CD4-positive, alpha-beta T cell treated with Interleukin-17A for 1 hour (primary cell): ENCODE data around the gene NEDD4L.
"Not testable (repeated sequence)": the region's sequence is repeated elsewhere in the genome, so short reads cannot be mapped to it uniquely, and the experiment has no call there.

Experiments used
- DNase-seq: peaks from one replicate; pipeline ENCODE4 v3.0.0-alpha.2; 2020

The NEDD4L gene

GRCh38 chr18:58407649-58408407 is 363.8 kb downstream of the NEDD4L start:
- no peak for DNase-seq

GRCh38 chr18:58408665-58409064 is 364.6 kb downstream of the NEDD4L start:
- no peak for DNase-seq

- no peak for DNase-seq
Observed at GRCh38 chr18:58409802-58410445, 365.9 kb downstream of the NEDD4L start.

- DNase-seq, result no peak
Observed at GRCh38 chr18:58411323-58411722, 367.3 kb downstream of the NEDD4L start.

- DNase-seq, result no peak
Observed at GRCh38 chr18:58412844-58413666, 369.0 kb downstream of the NEDD4L start.

DNA sequence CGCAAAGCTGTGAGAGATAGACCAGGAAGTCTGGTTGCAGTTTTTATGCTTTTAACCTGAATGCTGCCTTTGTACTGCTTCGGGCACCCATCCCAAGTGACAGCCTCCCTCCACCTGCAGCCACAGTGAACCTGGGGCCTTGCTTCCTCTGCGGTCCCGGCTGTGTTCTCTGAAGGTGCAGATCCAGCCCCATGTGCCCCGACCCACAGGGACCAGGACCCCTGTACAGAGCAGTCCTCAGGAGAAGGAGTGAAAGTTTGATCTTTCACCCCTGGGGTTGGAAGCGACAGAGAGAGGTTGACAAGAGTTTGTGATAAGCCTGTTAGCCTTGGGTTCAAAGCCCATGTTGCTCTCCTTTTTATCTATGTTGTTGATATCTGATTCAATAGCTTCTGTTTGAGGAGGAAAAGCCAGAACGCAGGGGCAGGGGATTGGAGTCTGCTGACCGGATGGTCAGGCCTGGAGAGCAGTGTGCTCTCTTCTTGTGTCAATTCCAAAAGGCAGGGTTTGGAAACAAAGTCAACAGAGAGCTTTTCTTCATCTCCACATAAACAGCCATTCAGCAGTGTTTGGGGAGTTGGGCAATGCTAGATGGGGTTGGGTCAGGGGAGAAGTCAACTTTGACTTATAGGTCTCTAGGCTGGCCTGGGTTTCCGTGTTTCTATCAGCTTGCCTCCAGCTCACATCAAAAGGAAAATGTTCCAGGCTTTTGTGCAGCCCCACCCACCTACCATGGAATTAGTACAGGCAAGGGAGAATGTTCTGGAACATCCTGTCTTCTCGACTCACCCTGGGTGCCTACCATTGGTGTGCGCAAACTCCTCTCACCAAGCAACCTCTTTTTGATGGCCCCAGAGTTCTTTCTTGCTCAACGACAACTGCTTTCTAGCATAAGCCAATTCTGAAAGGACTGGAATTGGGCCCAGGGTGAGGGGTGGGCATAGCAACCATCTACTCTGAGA is 369.9 kb downstream of the NEDD4L start:
- no peak for DNase-seq

- no peak for DNase-seq
Observed at GRCh38 chr18:58416014-58416703, 372.1 kb downstream of the NEDD4L start.

DNA sequence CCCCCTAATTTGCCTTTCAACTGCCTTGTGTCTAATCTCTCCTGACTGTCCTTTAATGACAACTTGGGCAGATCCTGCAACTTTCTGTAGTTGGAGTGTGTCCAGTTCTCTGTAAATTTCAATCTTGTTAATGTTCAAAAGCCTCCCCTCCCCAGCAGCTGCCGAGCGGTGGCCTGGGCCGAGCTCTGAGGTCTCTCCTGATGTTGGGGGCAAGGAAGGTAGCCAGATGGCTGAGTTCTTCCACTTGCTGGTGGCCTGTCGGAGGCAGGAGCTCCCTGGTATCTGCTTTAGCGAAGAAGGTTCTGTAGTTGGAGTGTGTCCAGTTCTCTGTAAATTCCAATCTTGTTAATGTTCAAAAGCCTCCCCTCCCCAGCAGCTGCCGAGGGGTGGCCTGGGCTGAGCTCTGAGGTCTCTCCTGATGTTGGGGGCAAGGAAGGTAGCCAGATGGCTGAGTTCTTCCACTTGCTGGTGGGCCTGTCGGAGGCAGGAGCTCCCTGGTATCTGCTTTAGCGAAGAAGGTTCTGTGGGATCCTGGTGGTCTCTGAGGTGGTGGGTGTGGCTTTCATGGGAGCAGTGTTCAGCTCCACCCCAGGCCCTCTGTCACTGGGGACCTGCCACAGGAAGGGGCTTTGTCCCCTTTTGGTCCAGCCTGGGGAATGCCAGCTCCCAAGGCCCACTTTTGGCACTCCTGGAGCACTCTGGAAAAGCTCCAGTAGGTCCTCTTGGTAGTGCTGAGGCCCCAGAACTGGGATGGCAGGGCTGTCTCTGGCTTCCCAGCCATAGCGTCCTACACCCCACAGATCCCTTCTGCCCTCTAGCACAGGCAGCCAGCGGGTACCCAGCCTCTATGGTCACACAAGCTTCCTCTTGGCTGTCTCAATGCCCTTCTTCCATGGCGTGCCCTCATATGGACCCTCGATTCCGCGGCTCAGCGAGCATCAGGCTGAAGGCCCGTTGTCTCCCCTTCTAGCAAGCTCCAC is 373.0 kb downstream of the NEDD4L start:
- DNase-seq, result no peak

DNA sequence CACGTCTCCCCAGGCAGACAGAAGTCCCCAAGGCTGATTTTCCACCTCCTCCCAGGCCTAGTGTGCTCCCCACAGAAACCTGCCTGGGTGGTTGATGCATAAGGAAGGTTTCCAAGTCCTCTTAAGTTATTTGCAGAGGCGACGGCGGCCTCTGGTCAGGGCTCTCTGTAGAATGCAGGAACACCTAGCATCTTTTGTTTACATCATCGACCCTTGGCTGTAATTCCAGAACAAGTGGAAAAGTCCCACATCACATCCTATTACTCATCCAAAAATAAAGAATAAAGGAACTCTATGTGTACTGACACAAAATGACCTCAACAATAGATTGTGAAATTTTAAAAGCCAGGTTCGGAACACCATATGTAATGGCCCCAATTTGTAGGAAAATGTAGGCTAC is 373.7 kb downstream of the NEDD4L start:
- no peak for DNase-seq

- no peak for DNase-seq
Observed at GRCh38 chr18:58418361-58418760, 374.3 kb downstream of the NEDD4L start.

DNA sequence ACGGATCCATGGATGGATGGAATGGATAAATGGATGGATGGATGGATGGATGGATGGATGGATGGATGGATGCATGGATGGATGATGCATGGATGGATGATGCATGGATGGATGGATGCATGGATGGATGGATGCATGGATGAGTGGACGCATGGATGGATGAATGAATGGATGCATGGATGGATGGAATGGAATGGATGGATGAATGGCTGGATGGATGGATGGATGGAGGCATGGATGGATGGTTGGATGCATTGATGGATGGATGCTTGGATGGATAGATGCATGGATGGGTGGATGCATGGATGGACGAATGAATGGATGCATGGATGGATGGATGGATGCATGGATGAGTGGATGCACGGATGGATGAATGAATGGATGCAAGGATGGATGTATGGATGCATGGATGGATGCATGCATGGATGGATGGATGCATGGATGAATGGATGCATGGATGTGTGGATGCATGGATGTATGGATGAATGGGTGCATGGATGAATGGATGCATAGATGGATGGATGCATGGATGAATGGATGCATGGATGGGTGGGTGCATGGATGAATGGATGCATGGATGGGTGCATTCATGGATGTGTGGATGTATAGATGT is 375.7 kb downstream of the NEDD4L start:
- no peak for DNase-seq

DNA sequence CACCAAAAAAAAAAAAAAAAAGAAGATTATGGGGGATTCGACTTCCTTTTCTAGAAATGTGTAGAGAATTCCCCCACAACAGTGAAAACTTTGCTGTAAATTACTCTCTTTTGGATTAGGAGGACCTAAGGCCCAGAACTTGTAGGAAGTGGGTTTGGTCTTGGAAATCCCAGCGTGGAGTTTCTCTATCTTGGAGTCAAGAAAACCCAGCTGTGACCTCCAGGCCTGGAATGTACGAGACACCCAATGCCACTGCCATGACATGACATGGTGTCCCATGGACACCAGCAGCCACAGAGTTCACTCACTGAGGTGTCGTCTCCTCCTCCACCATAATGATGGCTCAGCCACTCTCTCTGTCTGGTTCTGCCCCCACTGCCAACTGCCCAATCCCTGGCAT is 382.6 kb downstream of the NEDD4L start:
- DNase-seq, result no peak

DNA sequence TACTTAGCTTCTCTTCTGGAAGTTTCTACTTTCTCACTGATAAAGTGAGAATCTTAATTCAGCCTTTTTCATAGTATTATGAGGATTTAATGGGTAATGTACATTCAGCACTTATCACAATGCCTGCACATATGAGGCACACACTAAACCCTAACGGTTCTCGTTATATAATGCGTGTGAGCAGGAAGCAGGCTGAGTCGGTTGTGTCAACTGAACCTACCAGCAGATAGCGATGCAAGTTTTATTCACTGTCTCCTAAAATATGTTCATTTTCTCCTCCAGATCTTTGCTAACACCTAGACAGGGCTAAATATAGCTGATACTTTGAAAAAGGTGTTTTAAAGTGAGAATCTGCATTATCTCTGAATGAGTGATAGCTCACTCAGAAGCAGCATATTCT is 383.3 kb downstream of the NEDD4L start:
- no peak for DNase-seq

- no peak for DNase-seq
Observed at GRCh38 chr18:58429442-58429841, 385.4 kb downstream of the NEDD4L start.

DNA sequence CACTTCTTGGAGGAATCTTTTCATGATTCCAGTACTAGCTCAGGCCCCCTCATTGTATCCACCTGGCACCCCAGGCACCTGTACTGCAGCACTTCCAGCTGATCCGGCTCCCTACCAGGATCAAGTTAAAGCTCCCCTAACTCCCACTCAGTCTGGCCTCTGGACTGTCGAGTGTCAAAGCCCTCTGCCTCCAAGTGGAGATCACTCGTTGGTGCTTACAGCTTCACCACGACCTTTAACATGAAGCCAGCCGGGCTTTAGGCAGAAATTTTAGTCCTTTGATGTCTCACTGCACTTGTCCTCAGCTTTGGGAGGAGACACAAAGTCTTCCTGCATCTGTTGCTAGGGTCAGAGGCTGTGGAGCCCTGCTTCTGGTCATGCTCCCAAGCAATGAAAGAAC is 387.2 kb downstream of the NEDD4L start:
- no peak for DNase-seq

GRCh38 chr18:58432050-58432727 is 388.2 kb downstream of the NEDD4L start:
- DNase-seq, result no peak

DNA sequence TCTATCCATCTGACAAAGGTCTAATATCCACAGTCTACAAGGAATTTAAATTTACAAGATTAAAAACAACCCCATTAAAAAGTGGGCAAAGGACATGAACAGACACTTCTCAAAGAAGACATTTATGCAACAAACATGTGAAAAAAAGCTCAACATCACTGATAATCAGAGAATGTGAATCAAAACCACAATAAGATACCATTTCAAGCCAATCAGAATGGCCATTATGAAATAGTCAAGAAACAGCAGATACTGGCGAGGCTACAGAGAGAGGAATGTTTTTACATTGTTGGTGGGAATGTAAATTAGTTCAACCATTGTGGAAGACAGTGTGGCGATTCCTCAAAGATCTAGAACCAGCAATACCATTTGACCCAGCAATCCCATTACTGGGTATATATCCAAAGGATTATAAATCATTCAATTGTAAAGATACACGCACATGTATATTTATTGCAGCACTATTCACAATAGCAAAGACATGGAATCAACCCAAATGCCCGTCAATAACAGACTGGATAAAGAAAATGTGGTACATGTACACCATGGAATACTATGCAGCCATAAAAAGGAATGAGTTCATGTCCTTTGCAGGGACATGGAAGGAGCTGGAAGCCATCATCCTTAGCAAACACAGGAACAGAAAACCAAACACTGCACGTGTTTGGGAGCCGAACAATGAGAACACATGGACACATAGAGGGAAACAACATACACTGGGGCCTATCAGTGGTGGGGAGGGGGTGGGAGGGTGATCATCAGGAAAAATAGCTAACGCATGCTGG is 391.4 kb downstream of the NEDD4L start:
- not testable (repeated sequence) for DNase-seq

DNA sequence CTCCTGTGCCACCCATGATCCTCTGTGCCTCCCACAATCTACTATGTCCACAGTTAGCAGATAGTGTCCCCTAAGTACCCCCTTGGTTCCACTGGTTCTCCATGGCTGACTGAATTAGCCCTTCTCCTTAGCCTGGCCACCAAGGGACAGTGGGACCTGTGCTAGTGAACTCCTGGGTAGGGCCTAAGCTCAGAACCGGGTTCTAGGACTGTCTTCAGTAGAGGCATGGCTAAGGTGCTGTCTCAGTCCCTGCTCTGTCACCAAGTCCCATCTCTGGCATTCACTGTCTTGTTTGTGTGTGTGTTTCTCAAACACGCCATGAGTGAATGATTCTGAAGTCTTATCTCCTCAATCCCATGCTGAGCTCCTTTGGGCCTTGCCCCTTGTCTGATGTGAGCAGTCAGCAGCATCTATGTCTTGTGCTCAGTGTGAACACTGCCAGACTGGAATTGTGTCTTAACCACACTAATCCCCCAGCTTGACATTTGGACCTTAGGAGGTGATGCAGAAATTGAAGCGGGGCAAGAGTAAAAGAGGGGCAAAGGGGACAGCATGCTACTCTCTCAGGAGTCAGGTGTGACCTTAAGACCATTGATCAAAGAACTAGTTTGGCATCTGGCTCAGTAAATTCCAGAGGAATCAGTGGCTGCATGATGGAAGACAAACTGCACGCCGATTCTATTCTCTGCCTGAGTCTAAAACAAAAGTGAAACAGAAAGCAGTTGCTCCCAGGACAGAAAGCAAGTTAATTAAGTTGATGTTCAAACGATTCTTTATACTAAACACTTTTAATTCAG is 394.3 kb downstream of the NEDD4L start:
- DNase-seq, result peak; percentile 39
